Left lung (tissue), 10 donors: Measurements from ENCODE around the gene CACNA1A. TPM values are rescaled to one million over a fixed set of nuclear protein-coding genes. Genes with fewer than 3 reads are reported as not detected.

Experiments
- ATAC-seq: fragments of 200-7000 bp; cut with Tn5 transposase; one replicate; pipeline ENCODE4 v1.9.1; 2020; ENCODE audit warnings: moderate library complexity
- DNase-seq, 4 donors: peaks; one replicate each; pipeline ENCODE4 v3.0.0-alpha.2; 2013 to 2020
- H3K27ac ChIP-seq, 2 donors: fragments of 200-600 bp; sonication (generic) in 1 of 2; one replicate each; pipeline versions ENCODE4 v1.5.0 to v1.8.0; 2020 to 2021
- H3K27me3 ChIP-seq, 2 donors: fragments of 200-600 bp; sonication (generic) in 1 of 2; one replicate each; pipeline versions ENCODE4 v1.5.0 to v1.8.0; 2020 to 2021
- H3K36me3 ChIP-seq, 2 donors: fragments of 200-600 bp; sonication (generic) in 1 of 2; one replicate each; pipeline versions ENCODE4 v1.5.0 to v1.8.0; 2020 to 2021
- H3K4me1 ChIP-seq, 2 donors: fragments of 200-600 bp; one replicate each; pipeline ENCODE4 v1.8.0; 2021
- H3K4me3 ChIP-seq, 2 donors: fragments of 200-600 bp; sonication (generic) in 1 of 2; one replicate each; pipeline versions ENCODE4 v1.5.0 to v1.8.0; 2020 to 2021; ENCODE audit warnings: mild to moderate bottlenecking in 1 of 2
- H3K9me3 ChIP-seq, 2 donors: fragments of 200-600 bp; sonication (generic) in 1 of 2; one replicate each; pipeline versions ENCODE4 v1.5.0 to v1.8.0; 2020 to 2021
- intact Hi-C, 2 donors: fragments of 100-400 bp; cut with DNase I; formaldehyde crosslinking; loops; one replicate each; pipeline versions ENCODE4 v1.11.2 to v1.14.2; 2022
- polyA plus RNA-seq, 6 donors: library from polyadenylated mRNA; unstranded; fragments of 120-200 nt; gene quantifications; one replicate each; pipeline ENCODE4 v1.2.1, GENCODE V29; 2013; ENCODE audit not compliant: insufficient read length in 6 of 6
- total RNA-seq, 2 donors: library from RNA; stranded (reverse); fragmentation: NEBNext Ultra II Directional; extraction: Animal tissue kit (Norgen Biotek cat#: 25700); gene quantifications; one replicate each; pipeline ENCODE4 v1.2.1, GENCODE V29; 2021
- TF ChIP-seq, protein P1 (sequence below), 2 donors: fragments of 200-600 bp; sonication (generic) in 1 of 2; IDR thresholded peaks; one replicate each; pipeline versions ENCODE4 v1.5.0 to v1.8.0; 2021; ENCODE audit warnings: antibody characterized with exemption in 2 of 2
- donor health status: DM: no; HTN: yes; CAD: no.
- donor health status: DM: no; HTN: no; CAD: no.

Gene CACNA1A
- total and polyA plus RNA-seq, 8 donors, result 0.20 to 5.4 (median 3.9) TPM

DNA sequence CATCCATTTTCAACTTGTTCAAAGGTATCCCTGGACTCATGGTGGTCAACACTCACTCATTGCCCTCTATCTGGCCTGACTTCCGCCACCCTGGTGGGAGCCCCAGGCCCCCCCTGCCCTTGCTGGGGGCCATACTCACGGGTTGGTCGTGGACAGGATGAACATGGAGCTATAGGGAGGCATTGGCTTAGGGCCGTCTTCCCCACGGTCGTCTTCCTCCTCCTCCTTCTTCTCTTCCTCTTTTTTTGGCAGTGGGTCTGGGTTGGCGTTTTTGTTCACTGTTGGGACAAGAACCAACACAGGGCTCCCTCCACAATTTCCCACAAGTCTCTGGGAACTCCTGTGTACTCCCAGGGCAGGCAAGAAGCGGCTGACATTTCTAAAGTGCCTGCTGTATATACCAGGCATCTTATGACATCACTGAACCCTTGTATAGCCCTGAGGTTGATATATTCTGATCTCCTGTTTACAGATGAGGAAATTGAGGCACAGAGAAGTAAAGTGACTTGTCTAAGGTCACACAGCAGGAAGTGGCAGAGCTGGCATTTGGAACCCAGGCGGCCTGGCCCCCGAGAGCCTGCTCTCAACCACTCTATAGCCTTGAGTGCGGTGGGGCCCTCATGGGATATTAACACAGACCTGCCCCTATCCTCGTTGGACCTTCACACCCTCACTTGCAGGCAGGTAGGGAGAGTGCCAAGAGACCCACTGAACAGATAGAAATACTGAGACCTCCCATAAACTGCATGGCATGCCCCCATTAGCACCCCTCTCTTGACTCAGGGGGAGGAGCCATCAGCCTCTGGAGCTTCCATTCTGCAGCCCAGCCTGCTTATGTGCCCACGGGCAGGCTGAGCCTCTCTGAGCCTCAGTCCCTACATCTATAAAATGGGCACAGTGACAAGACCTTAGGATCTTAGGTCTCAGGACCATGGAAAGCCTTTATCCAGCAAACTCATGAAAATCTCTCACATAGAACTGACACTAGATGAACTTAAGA lies 221.1 kb downstream of the CACNA1A start:
- DNase-seq (no peak), ATAC-seq (no peak)
- no peaks in the 10 kb centered on the region for H3K36me3 ChIP-seq
- no peaks in the 10 kb centered on the region for H3K4me1 ChIP-seq
- TF ChIP-seq, protein P1, sequence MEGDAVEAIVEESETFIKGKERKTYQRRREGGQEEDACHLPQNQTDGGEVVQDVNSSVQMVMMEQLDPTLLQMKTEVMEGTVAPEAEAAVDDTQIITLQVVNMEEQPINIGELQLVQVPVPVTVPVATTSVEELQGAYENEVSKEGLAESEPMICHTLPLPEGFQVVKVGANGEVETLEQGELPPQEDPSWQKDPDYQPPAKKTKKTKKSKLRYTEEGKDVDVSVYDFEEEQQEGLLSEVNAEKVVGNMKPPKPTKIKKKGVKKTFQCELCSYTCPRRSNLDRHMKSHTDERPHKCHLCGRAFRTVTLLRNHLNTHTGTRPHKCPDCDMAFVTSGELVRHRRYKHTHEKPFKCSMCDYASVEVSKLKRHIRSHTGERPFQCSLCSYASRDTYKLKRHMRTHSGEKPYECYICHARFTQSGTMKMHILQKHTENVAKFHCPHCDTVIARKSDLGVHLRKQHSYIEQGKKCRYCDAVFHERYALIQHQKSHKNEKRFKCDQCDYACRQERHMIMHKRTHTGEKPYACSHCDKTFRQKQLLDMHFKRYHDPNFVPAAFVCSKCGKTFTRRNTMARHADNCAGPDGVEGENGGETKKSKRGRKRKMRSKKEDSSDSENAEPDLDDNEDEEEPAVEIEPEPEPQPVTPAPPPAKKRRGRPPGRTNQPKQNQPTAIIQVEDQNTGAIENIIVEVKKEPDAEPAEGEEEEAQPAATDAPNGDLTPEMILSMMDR (IDR thresholded peaks at IDR 0.05), result no peak
- intact Hi-C loops, result no loop called here
- H3K4me3 ChIP-seq, result no peak overlapping the region
- H3K9me3 ChIP-seq, result no peaks in the 10 kb centered on the region
- H3K27me3 ChIP-seq, result peaks cover 0 to 37% of the 10 kb centered on the region in 2 donors
- no peak overlapping the region for H3K27ac ChIP-seq

DNA sequence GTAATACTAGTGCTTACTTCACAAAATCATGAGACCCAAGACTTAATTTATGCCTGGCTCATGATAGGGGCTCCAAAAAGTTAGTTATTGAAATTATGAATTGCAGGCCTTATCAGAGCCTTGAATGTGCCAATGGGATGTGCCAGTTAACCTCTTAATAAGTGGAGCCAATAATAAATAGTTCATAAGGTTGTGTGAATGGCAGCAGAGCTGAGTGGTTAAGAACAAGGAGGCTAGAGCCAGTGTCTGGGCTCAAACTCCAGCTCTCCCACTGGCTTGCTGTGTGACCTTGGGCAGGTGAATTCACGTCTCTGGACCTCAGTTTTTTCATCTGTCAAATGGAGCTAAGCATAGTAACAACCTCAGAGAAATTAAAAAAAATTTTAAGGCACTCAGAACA lies 222.4 kb downstream of the CACNA1A start:
- Histone ChIP-seq H3K27me3 (peaks cover 0 to 37% of the 10 kb centered on the region in 2 donors), H3K36me3 (no peaks in the 10 kb centered on the region), H3K9me3 (no peaks in the 10 kb centered on the region), H3K4me1 (no peaks in the 10 kb centered on the region), H3K4me3 (no peak overlapping the region), H3K27ac (no peak overlapping the region)
- TF ChIP-seq, protein P1 (IDR thresholded peaks at IDR 0.05), result no peak
- intact Hi-C loops, result no loop called here
- DNase-seq (no peak), ATAC-seq (no peak)

DNA sequence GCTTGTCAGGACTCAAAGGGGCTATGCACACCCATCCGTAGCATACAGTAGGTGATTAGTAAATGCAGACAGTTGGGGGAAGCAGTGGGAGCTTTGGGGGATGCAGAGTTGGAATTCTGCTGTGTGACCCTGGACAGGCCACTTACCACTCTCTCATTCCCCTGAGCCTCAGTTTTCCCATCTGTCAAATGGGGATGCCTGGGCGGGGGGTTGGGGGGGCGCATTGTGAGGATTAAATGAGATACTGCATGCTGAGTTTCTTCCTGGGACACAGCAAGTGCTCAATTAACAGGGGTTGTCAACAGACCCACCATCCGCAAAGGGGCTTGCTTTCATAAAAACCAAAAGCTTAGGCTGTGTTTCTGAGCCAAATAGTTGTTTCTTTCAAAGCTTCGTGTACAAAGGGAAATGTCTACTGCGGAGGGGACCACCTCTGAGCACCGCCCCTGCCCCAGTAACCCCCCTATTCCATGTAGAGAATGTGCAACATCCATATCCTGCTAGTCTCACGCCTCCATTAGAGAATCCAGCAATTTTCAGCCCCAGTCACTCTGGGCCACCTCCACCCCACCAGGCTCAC lies 223.7 kb downstream of the CACNA1A start:
- Histone ChIP-seq H3K36me3 (no peaks in the 10 kb centered on the region), H3K4me1 (peaks cover 0 to under 1% of the 10 kb centered on the region in 2 donors), H3K4me3 (no peak overlapping the region), H3K27ac (no peak overlapping the region), H3K9me3 (no peaks in the 10 kb centered on the region), H3K27me3 (peaks cover 0 to 37% of the 10 kb centered on the region in 2 donors)
- no peak for ATAC-seq
- intact Hi-C loops, result no loop called here
- no peak for DNase-seq
- TF ChIP-seq, protein P1 (IDR thresholded peaks at IDR 0.05), result no peak

DNA sequence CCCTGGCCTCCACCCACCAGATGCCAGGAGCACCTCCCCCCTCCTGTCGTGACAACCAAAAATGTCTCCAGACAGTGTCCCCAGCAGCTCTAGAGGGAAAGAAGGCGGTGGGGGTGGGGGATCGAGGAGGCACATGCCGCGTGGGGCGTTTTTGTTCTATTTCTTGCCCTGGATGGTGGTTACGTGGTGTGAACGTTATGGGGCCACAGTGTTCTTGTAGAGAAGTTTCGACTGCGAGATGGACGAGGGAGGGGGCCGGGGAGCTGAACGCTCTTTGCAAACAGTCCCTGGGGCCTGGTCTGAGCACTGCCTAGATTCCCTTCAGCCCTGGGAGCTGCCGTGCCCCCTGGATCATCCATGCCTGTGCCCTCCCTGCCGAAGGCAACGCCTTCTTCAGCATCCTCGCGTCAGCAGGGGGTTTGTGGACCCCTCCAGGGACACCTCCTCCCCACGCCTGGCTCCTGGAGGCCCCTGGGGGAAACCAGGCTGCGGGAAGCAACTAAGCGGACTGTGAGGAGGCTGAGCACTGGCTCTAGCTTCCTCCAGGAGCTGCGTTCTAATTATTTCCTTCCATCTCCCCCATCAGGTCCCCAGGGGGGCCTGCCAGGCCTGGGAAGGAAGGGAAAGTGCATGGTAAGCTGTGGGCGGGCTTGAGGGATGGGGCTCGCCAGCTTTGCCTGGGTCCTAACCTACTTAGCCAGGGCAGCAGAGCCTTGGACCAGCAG lies 224.6 kb downstream of the CACNA1A start:
- DNase-seq (no peak), ATAC-seq (no peak)
- Histone ChIP-seq H3K27me3 (peaks cover 0 to 37% of the 10 kb centered on the region in 2 donors), H3K4me1 (peaks cover 0 to 4% of the 10 kb centered on the region in 2 donors), H3K36me3 (no peaks in the 10 kb centered on the region), H3K4me3 (no peak overlapping the region), H3K27ac (no peak overlapping the region), H3K9me3 (no peaks in the 10 kb centered on the region)
- intact Hi-C loops, result no loop called here
- TF ChIP-seq, protein P1 (IDR thresholded peaks at IDR 0.05), result no peak
